Endothelial cell of umbilical vein (primary cell): ENCODE data around the gene AP4S1. TPM values are rescaled to one million over a fixed set of nuclear protein-coding genes. Genes with fewer than 3 reads are reported as not detected.

ENCODE experiments used
- BruUV-seq: library from RNA; stranded (reverse); fragments of 400-500 nt; replicated peaks from 2 replicates; lab custom pipeline; 2021; lab: Mats Ljungman, UMichigan
- CTCF ChIA-PET: fragments of 300-600, 350-600 bp; sonication (Branson Sonifier 250); formaldehyde crosslinking; loops from one replicate; lab custom pipeline; 2021; ENCODE audit warnings: antibody characterized with exemption, inconsistent platforms; lab: Charles Lee
- POLR2A ChIA-PET: fragments of 300-600, 350-600 bp; sonication (Branson Sonifier 250); formaldehyde crosslinking; loops from one replicate; lab custom pipeline; 2021; ENCODE audit warnings: antibody characterized with exemption, inconsistent platforms; lab: Charles Lee
- DNase-seq: peaks from one replicate; pipeline ENCODE4 v3.0.0-alpha.2; 2011; ENCODE audit warnings: low read depth, low spot score
- FAIRE-seq: peaks from 2 replicates; lab custom pipeline; 2011; peaks lifted over from hg19 to GRCh38; lab: Jason Lieb, UNC
- H2AFZ ChIP-seq: 2 replicates; pipeline ENCODE4 v1.6.0; 2012; ENCODE audit warnings: low read depth, low read length, control low read depth, inconsistent platforms
- H3K27ac ChIP-seq: 2 replicates; pipeline ENCODE4 v1.5.1; 2011; ENCODE audit warnings: low read depth, mild to moderate bottlenecking, control low read depth, low read length, moderate library complexity; ENCODE audit not compliant: insufficient read depth
- H3K27me3 ChIP-seq, 2 experiments: 2 replicates each; pipeline versions ENCODE4 v1.6.0 to v1.6.1; 2011; ENCODE audit warnings: low read length in 2 of 2, mixed read lengths in 1 of 2; ENCODE audit not compliant: control insufficient read depth in 2 of 2, insufficient read depth in 2 of 2
- H3K36me3 ChIP-seq, 2 experiments: 2 replicates in 1 of 2; 3 replicates in 1 of 2; pipeline ENCODE4 v1.5.1; 2011; ENCODE audit warnings: low read length in 2 of 2, mild to moderate bottlenecking in 1 of 2, moderate library complexity in 1 of 2; ENCODE audit not compliant: control insufficient read depth in 2 of 2, insufficient read depth in 2 of 2; ENCODE audit errors: extremely low read depth in 1 of 2
- H3K4me1 ChIP-seq: 3 replicates; pipeline ENCODE4 v1.5.1; 2011; ENCODE audit warnings: mild to moderate bottlenecking, low read length; ENCODE audit not compliant: control insufficient read depth, insufficient read depth; ENCODE audit errors: extremely low read depth
- H3K4me2 ChIP-seq: 2 replicates; pipeline ENCODE4 v1.6.1; 2011; ENCODE audit warnings: low read length, control low read depth, mixed read lengths; ENCODE audit not compliant: insufficient read depth
- H3K4me3 ChIP-seq, 3 experiments: fragments of 200-600 bp in 1 of 3; sonication (generic), shearing (Covaris generic) in 1 of 3; replicated peaks in 1 of 3; 2 replicates each; pipeline ENCODE4 v1.5.1; 2011 to 2016; ENCODE audit warnings: control low read depth in 3 of 3, low read length in 3 of 3, mild to moderate bottlenecking in 2 of 3, inconsistent platforms in 1 of 3, low read depth in 1 of 3, moderate library complexity in 1 of 3; ENCODE audit not compliant: insufficient read depth in 1 of 3
- H3K79me2 ChIP-seq: 2 replicates; pipeline ENCODE4 v1.6.0; 2012; ENCODE audit warnings: low read length, inconsistent platforms; ENCODE audit not compliant: control insufficient read depth, insufficient read depth
- H3K9ac ChIP-seq: replicated peaks from 2 replicates; pipeline ENCODE3; 2011; ENCODE audit warnings: low read length, control low read depth; ENCODE audit not compliant: insufficient read depth; ENCODE audit errors: extremely low read depth
- H3K9me1 ChIP-seq: replicated peaks from 3 replicates; pipeline ENCODE4 v1.6.0; 2011; ENCODE audit warnings: mild to moderate bottlenecking, low read length; ENCODE audit not compliant: control insufficient read depth, insufficient read depth; ENCODE audit errors: extremely low read depth
- H3K9me3 ChIP-seq: replicated peaks from 2 replicates; pipeline ENCODE4 v1.5.1; 2012; ENCODE audit warnings: low read length, inconsistent platforms; ENCODE audit not compliant: control insufficient read depth, insufficient read depth
- H4K20me1 ChIP-seq: replicated peaks from 2 replicates; pipeline ENCODE3; 2011; ENCODE audit warnings: mild to moderate bottlenecking, low read length; ENCODE audit not compliant: control insufficient read depth, insufficient read depth; ENCODE audit errors: extremely low read depth
- CTCF ChIP-seq, 2 donors: IDR thresholded peaks; 1 replicate in 1 of 2; 2 replicates in 1 of 2; pipeline ENCODE4 v1.5.1; 2011; ENCODE audit warnings: low read length in 2 of 2, mild to moderate bottlenecking in 2 of 2, moderate library complexity in 2 of 2, control low read depth in 1 of 2, inconsistent platforms in 1 of 2, low read depth in 1 of 2; ENCODE audit not compliant: insufficient read depth in 1 of 2; ENCODE audit errors: extremely low read depth in 1 of 2
- EZH2 ChIP-seq: IDR thresholded peaks from 2 replicates; pipeline ENCODE4 v1.6.1; 2012; ENCODE audit warnings: borderline replicate concordance, low read depth, mild to moderate bottlenecking, moderate library complexity, low read length, inconsistent platforms; ENCODE audit not compliant: severe bottlenecking
- FOS ChIP-seq: IDR thresholded peaks from 2 replicates; pipeline ENCODE4 v1.6.1; 2011; ENCODE audit warnings: mild to moderate bottlenecking, low read length, moderate library complexity, borderline replicate concordance; ENCODE audit not compliant: insufficient read depth
- GATA2 ChIP-seq: IDR thresholded peaks from 2 replicates; pipeline ENCODE4 v1.7.0; 2011; ENCODE audit warnings: low read depth, mild to moderate bottlenecking, moderate library complexity, mixed read lengths, low read length; ENCODE audit not compliant: insufficient read length, insufficient read depth
- JUN ChIP-seq: IDR thresholded peaks from 2 replicates; pipeline ENCODE4 v1.6.1; 2011; ENCODE audit warnings: borderline replicate concordance, low read depth; ENCODE audit not compliant: insufficient read length, insufficient read depth
- MYC ChIP-seq: IDR thresholded peaks from one replicate; pipeline ENCODE4 v1.6.1; 2011; ENCODE audit warnings: mild to moderate bottlenecking, low read depth, low read length
- POLR2A ChIP-seq: IDR thresholded peaks from 2 replicates; pipeline ENCODE4 v1.6.1; 2012; ENCODE audit warnings: low read depth, mild to moderate bottlenecking, control low read depth, low read length
- POLR2AphosphoS5 ChIP-seq: IDR thresholded peaks from 2 replicates; pipeline ENCODE4 v1.6.1; 2012; ENCODE audit warnings: low read depth, mild to moderate bottlenecking, control low read depth, low read length, moderate library complexity; ENCODE audit not compliant: insufficient read depth
- dilution Hi-C: fragments of 300-500 bp; cut with MboI; formaldehyde crosslinking; loops from one replicate; pipeline ENCODE4 v1.15.0; 2019; ENCODE audit warnings: low sequenced_read_pairs; ENCODE audit not compliant: extremely low pct_ligation_motif_present
- intact Hi-C: fragments of 100-400 bp; cut with micrococcal nuclease; formaldehyde crosslinking; loops from one replicate; pipeline ENCODE4 v1.10.0; 2022
- polyA plus RNA-seq, 4 experiments: library from polyadenylated mRNA; depleted of rRNA in 3 of 4; stranded (reverse) in 3 of 4; unstranded in 1 of 4; fragments of >200 nt; gene quantifications; 2 replicates each; pipeline versions ENCODE4 v1.2.1 to v1.2.3, GENCODE V29; 2011 to 2012; ENCODE audit warnings: missing spikeins in 1 of 4
- total RNA-seq: library from RNA; stranded (reverse); gene quantifications from 2 replicates; pipeline ENCODE4 v1.2.3, GENCODE V29; 2021
- TF ChIP-seq, protein P1 (sequence below): IDR thresholded peaks from 2 replicates; pipeline ENCODE4 v1.6.1; 2011; ENCODE audit not compliant: insufficient read depth, insufficient read length

AP4S1 gene
- total and polyA plus RNA-seq, 2 donors (not counting 3 experiments of a cell fraction or from before 2014, with no cell fraction given), result 2.8 to 7.2 TPM

DNA sequence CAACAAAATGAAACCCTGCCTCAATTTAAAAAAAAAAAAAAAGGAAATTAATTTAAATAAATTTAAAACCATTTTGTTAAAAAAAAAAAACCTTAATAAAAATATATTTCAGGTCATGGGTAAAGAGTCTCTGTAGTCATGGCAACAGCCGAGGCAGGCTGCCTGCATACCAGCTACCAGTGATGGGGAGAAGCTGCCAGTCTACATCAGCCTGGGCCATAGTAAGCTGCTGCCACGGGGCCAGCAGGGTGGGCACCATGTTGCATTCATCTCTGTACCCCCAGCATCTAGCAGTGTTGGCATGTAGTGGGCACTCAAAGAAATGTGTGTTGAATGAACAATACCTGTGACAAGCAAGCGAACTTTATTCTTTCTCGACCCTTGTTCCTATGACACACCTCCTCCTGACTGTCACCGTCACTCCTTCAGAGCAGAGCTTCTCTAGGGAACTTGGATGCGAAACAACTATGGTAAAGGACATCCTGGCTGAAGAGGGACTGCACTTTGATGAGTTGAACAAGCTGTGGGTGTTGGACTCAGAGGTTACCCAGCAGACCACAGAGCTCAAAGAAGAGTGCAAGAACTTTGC is 7.3 kb upstream of the AP4S1 start:
- dilution Hi-C loops, result no loop called here
- H4K20me1 ChIP-seq, result peaks cover 9% of the 10 kb centered on the region
- H3K4me3 ChIP-seq, result no peak overlapping the region
- no peak overlapping the region for H3K9ac ChIP-seq
- H3K4me2 ChIP-seq, result no peak overlapping the region
- no peak for DNase-seq
- H3K9me1 ChIP-seq, result no peaks in the 10 kb centered on the region
- H3K36me3 ChIP-seq, result no peaks in the 10 kb centered on the region
- H3K79me2 ChIP-seq, result peaks cover 89% of the 10 kb centered on the region
- H3K4me1 ChIP-seq, result no peaks in the 10 kb centered on the region
- TF ChIP-seq EZH2 (no peak), CTCF (IDR thresholded peaks at IDR 0.05; ENCODE audit: extremely low read depth in 1 of 2, insufficient read depth in 1 of 2, low read depth in 1 of 2, low read length in 2 of 2) (no peak), POLR2AphosphoS5 (no peak), JUN (no peak), POLR2A (no peak), MYC (no peak), FOS (no peak), GATA2 (no peak)
- TF ChIP-seq, protein P1, sequence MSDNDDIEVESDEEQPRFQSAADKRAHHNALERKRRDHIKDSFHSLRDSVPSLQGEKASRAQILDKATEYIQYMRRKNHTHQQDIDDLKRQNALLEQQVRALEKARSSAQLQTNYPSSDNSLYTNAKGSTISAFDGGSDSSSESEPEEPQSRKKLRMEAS, result no peak
- intact Hi-C loops, result no loop called here
- no peak overlapping the region for H2AFZ ChIP-seq
- ChIA-PET CTCF (interaction anchor here (2.0 kb wide), 1 partner anchor 23 kb away, joined by 4 read pairs; no protein-coding TSS in a partner anchor), POLR2A (no interaction called here)
- no peaks in the 10 kb centered on the region for H3K9me3 ChIP-seq
- no TSS peak for BruUV-seq
- no peak for FAIRE-seq
- no peak overlapping the region for H3K27ac ChIP-seq
- no peaks in the 10 kb centered on the region for H3K27me3 ChIP-seq
